ENCODE measurements around the gene SLC25A47.

- TF ChIP-seq CTCF (IDR thresholded peaks at IDR 0.05) (peak; percentile 13; the same call in 1 of the 2 replicates), REST (IDR thresholded peaks at IDR 0.05; ENCODE audit: insufficient read depth in 1 of 2, low read depth in 2 of 2, low read length in 1 of 2) (no peak), POLR2AphosphoS5 (IDR thresholded peaks at IDR 0.05; ENCODE audit: low read depth, low read length) (no peak), SIN3A (IDR thresholded peaks at IDR 0.05; ENCODE audit: borderline replicate concordance, insufficient read depth, low read depth, low read length) (no peak)
Measured at GRCh38 chr14:100376751-100377171, 53.6 kb downstream of the SLC25A47 start.
